K562 (cell line): ENCODE results near the gene THADA. TPM values are rescaled to one million over a fixed set of nuclear protein-coding genes. Genes with fewer than 3 reads are reported as not detected.
A peak's percentile ranks its signal among the peaks of the same experiment; 100 is the strongest.

ENCODE experiments used
- ASH1L ChIP-seq: fragments of 450-650 bp; IDR thresholded peaks from 2 replicates; pipeline ENCODE4 v1.6.1; 2018; ENCODE audit warnings: borderline replicate concordance, mild to moderate bottlenecking, low read depth; ENCODE audit not compliant: partially characterized antibody
- BACH1 ChIP-seq: fragments of 200-800 bp; sonication (Bioruptor generic); IDR thresholded peaks from 2 replicates; pipeline ENCODE4 v1.6.1; 2016; ENCODE audit warnings: missing genetic modification characterization, missing compliant biosample characterization
- BCL6 ChIP-seq: fragments of 250-450 bp; sonication (Bioruptor Pico); IDR thresholded peaks from 2 replicates; pipeline ENCODE4 v1.4.0; 2020
- BRD4 ChIP-seq: fragments of 200-600 bp; sonication (generic); IDR thresholded peaks from 2 replicates; pipeline ENCODE4 v1.6.1; 2017; ENCODE audit warnings: inconsistent platforms
- CTBP1 ChIP-seq: fragments of 450-650 bp; IDR thresholded peaks from 2 replicates; pipeline ENCODE4 v1.6.1; 2016; ENCODE audit warnings: borderline replicate concordance
- ELF2 ChIP-seq: fragments of 250-450 bp; sonication (Bioruptor Pico); IDR thresholded peaks from 2 replicates; pipeline ENCODE4 v1.5.0; 2021; ENCODE audit warnings: mild to moderate bottlenecking
- HNRNPL ChIP-seq: fragments of 200-400 bp; formaldehyde crosslinking; IDR thresholded peaks from 2 replicates; pipeline ENCODE4 v1.6.1; 2017; ENCODE audit warnings: low read depth, mild to moderate bottlenecking, low read length
- LCOR ChIP-seq: sonication (generic); formaldehyde crosslinking; IDR thresholded peaks from 2 replicates; pipeline ENCODE4 v1.8.0; 2022; ENCODE audit warnings: mild to moderate bottlenecking, missing genetic modification reagents
- MCM2 ChIP-seq: fragments of 450-650 bp; IDR thresholded peaks from 2 replicates; pipeline ENCODE4 v1.6.1; 2017; ENCODE audit warnings: low read depth, mild to moderate bottlenecking
- MEF2A ChIP-seq: IDR thresholded peaks from 2 replicates; pipeline ENCODE4 v1.6.1; 2011; ENCODE audit warnings: low read depth, mild to moderate bottlenecking, low read length, moderate library complexity; ENCODE audit not compliant: control insufficient read depth
- NCOR1 ChIP-seq: fragments of 450-650 bp; IDR thresholded peaks from 2 replicates; pipeline ENCODE4 v1.6.1; 2016; ENCODE audit warnings: mild to moderate bottlenecking, moderate library complexity
- NFXL1 ChIP-seq: fragments of 450-650 bp; formaldehyde crosslinking; IDR thresholded peaks from 2 replicates; pipeline ENCODE4 v1.4.0; 2021; ENCODE audit warnings: mild to moderate bottlenecking
- NR2F6 ChIP-seq: fragments of 450-650 bp; formaldehyde crosslinking; IDR thresholded peaks from 2 replicates; pipeline ENCODE4 v1.4.0; 2020; ENCODE audit warnings: mild to moderate bottlenecking
- PCBP1 ChIP-seq: fragments of 200-400 bp; formaldehyde crosslinking; IDR thresholded peaks from 2 replicates; pipeline ENCODE4 v1.6.1; 2018; ENCODE audit warnings: mild to moderate bottlenecking, low read depth, low read length; ENCODE audit not compliant: poor library complexity, severe bottlenecking
- POLR2A ChIP-seq: fragments of 450-650 bp; conservative IDR thresholded peaks from 2 replicates; pipeline ENCODE4 v1.6.1; 2016
- POLR2AphosphoS5 ChIP-seq: IDR thresholded peaks from 2 replicates; pipeline ENCODE4 v1.6.1; 2011; ENCODE audit warnings: mild to moderate bottlenecking, low read depth, low read length, moderate library complexity; ENCODE audit not compliant: control insufficient read depth, insufficient read depth
- POLR3G ChIP-seq: IDR thresholded peaks from 2 replicates; pipeline ENCODE4 v1.6.1; 2011; ENCODE audit not compliant: insufficient read length, insufficient replicate concordance; ENCODE audit errors: extremely low read depth
- SMARCE1 ChIP-seq: fragments of 450-650 bp; IDR thresholded peaks from 2 replicates; pipeline ENCODE4 v1.7.1; 2016; ENCODE audit warnings: mild to moderate bottlenecking
- SOX6 ChIP-seq: fragments of 450-650 bp; IDR thresholded peaks from 2 replicates; pipeline ENCODE4 v1.6.1; 2014; ENCODE audit warnings: mild to moderate bottlenecking
- SP2 ChIP-seq: IDR thresholded peaks from 2 replicates; pipeline ENCODE4 v1.6.1; 2011; ENCODE audit warnings: mild to moderate bottlenecking, low read depth, low read length, moderate library complexity; ENCODE audit not compliant: poor library complexity, severe bottlenecking; ENCODE audit errors: extremely low read depth
- ZBTB1 ChIP-seq: sonication (generic); formaldehyde crosslinking; IDR thresholded peaks from 2 replicates; pipeline ENCODE4 v1.8.1; 2023; ENCODE audit warnings: missing genetic modification reagents, low read depth, mild to moderate bottlenecking, borderline replicate concordance
- ZBTB8A ChIP-seq: fragments of 450-650 bp; IDR thresholded peaks from 2 replicates; pipeline ENCODE4 v1.6.1; 2018; ENCODE audit warnings: mild to moderate bottlenecking, moderate library complexity; ENCODE audit not compliant: partially characterized antibody
- ZFP36 ChIP-seq: fragments of 150-350 bp; IDR thresholded peaks from 2 replicates; pipeline ENCODE4 v1.6.1; 2018; ENCODE audit warnings: low read length, low read depth; ENCODE audit not compliant: partially characterized antibody
- ZKSCAN1 ChIP-seq: fragments of 150-350 bp; IDR thresholded peaks from 2 replicates; pipeline ENCODE4 v1.6.1; 2016; ENCODE audit warnings: low read depth, low read length
- ZNF140 ChIP-seq: fragments of 250-450 bp; sonication (Bioruptor Pico); IDR thresholded peaks from 2 replicates; pipeline ENCODE4 v1.8.0; 2021; ENCODE audit warnings: moderate library complexity, mild to moderate bottlenecking, inconsistent platforms
- ZNF644 ChIP-seq: fragments of 200-800 bp; sonication (Bioruptor generic); IDR thresholded peaks from 2 replicates; pipeline ENCODE4 v1.6.1; 2016; ENCODE audit warnings: low read depth, missing genetic modification characterization, missing compliant biosample characterization
- ZNF695 ChIP-seq: fragments of 450-650 bp; formaldehyde crosslinking; IDR thresholded peaks from 2 replicates; pipeline ENCODE4 v1.4.0; 2020; ENCODE audit warnings: mild to moderate bottlenecking, moderate library complexity
- polyA plus RNA-seq, 8 experiments: library from polyadenylated mRNA; depleted of rRNA in 4 of 8; stranded (reverse) in 5 of 8; unstranded in 3 of 8; fragments of >200 nt; fragmentation: Nextera tagmentation in 2 of 8; fragmentation: Illumina TruSeq in 1 of 8; extraction: Ambion mirVana in 2 of 8; extraction: Trizol in 1 of 8; gene quantifications; 2 replicates each; pipeline versions ENCODE4 v1.2.1 to v1.2.3, GENCODE V29; 2011 to 2014; ENCODE audit warnings: inconsistent platforms in 1 of 8, missing spikeins in 1 of 8
- total RNA-seq, 7 experiments: library from RNA; depleted of rRNA in 6 of 7; stranded (reverse); fragments of >200 nt in 6 of 7; fragmentation: Illumina TruSeq in 2 of 7; extraction: Trizol in 2 of 7; gene quantifications; 2 replicates each; pipeline versions ENCODE4 v1.2.1 to v1.2.3, GENCODE V29; 2011 to 2021; ENCODE audit warnings: low replicate concordance in 1 of 7
- TF ChIP-seq, protein P1 (sequence below): fragments of 250-450 bp; sonication (Bioruptor Pico); IDR thresholded peaks from 2 replicates; pipeline ENCODE4 v1.9.0; 2021; ENCODE audit warnings: mild to moderate bottlenecking
- TF ChIP-seq, protein P2 (sequence below): fragments of 250-450 bp; sonication (Bioruptor Pico); IDR thresholded peaks from 2 replicates; pipeline ENCODE4 v1.8.0; 2022; ENCODE audit warnings: moderate library complexity, mild to moderate bottlenecking, inconsistent platforms
- TF ChIP-seq, protein P3 (sequence below): sonication (generic); formaldehyde crosslinking; IDR thresholded peaks from 2 replicates; pipeline ENCODE4 v1.8.0; 2022; ENCODE audit warnings: missing genetic modification reagents, mild to moderate bottlenecking, moderate library complexity, borderline replicate concordance
- TF ChIP-seq, protein P4 (sequence below): sonication (generic); formaldehyde crosslinking; IDR thresholded peaks from 2 replicates; pipeline ENCODE4 v1.8.0; 2022; ENCODE audit warnings: mild to moderate bottlenecking, missing genetic modification reagents

The THADA gene
- total and polyA plus RNA-seq, 9 of the 15 experiments (the other 6 are each of a cell fraction or from before 2014, with no cell fraction given): 17.8 to 34.7 (median 31.9) TPM

DNA sequence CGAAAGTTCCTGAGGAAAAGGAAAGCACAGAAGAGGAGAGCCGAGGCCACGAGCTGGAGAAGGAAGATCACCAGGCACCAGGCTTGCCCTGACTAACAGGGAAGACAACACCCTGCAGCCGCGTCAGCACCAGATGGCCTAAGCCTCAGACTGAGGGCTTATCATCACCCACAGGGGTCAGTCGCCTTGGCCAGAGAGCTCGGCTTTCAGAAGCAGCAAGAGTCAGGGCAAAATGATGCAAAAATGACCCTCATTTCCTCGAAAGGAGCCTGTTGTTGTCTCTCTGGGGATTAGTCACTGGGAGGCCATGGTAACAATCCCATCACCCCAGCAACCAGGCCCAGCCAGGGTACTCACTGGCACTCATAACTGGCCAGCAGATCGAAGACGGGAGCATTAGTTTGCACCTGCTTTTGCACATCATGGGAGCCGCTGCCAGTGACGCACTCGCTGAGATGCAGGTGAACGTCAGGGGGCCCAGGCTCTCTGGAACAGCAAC, 326.7 kb downstream of the THADA start (continued):
- TF ChIP-seq, protein P1, sequence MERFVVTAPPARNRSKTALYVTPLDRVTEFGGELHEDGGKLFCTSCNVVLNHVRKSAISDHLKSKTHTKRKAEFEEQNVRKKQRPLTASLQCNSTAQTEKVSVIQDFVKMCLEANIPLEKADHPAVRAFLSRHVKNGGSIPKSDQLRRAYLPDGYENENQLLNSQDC (CRISPR knock-in tag): no peak
- TF ChIP-seq BCL6 (CRISPR knock-in tag) (no peak), ZNF644 (tag) (no peak), MEF2A (no peak), ASH1L (no peak), HNRNPL (no peak), ZBTB1 (CRISPR knock-in tag) (no peak), POLR2AphosphoS5 (no peak), MCM2 (no peak), CTBP1 (peak; percentile 48; the same call in 1 of the 2 replicates), NCOR1 (no peak), POLR2A (no peak), ZBTB8A (no peak), BRD4 (no peak), ZFP36 (no peak), ELF2 (CRISPR knock-in tag) (no peak), BACH1 (tag) (no peak), SMARCE1 (no peak), POLR3G (no peak), SOX6 (no peak), LCOR (no peak), ZNF140 (CRISPR knock-in tag) (no peak), ZNF695 (CRISPR knock-in tag) (no peak), SP2 (no peak), NFXL1 (no peak), ZKSCAN1 (no peak), PCBP1 (no peak), NR2F6 (CRISPR knock-in tag) (no peak)
- TF ChIP-seq, protein P2, sequence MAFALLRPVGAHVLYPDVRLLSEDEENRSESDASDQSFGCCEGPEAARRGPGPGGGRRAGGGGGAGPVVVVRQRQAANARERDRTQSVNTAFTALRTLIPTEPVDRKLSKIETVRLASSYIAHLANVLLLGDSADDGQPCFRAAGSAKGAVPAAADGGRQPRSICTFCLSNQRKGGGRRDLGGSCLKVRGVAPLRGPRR (CRISPR knock-in tag): no peak
- TF ChIP-seq, protein P3, sequence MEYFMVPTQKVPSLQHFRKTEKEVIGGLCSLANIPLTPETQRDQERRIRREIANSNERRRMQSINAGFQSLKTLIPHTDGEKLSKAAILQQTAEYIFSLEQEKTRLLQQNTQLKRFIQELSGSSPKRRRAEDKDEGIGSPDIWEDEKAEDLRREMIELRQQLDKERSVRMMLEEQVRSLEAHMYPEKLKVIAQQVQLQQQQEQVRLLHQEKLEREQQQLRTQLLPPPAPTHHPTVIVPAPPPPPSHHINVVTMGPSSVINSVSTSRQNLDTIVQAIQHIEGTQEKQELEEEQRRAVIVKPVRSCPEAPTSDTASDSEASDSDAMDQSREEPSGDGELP (CRISPR knock-in tag): peak; percentile 54; the same call in 1 of the 2 replicates
- TF ChIP-seq, protein P4, sequence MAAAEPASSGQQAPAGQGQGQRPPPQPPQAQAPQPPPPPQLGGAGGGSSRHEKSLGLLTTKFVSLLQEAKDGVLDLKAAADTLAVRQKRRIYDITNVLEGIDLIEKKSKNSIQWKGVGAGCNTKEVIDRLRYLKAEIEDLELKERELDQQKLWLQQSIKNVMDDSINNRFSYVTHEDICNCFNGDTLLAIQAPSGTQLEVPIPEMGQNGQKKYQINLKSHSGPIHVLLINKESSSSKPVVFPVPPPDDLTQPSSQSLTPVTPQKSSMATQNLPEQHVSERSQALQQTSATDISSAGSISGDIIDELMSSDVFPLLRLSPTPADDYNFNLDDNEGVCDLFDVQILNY (CRISPR knock-in tag): no peak
